ENCODE measurements around the gene LHFPL3.
"Not testable (repeated sequence)": the region's sequence is repeated elsewhere in the genome, so short reads cannot be mapped to it uniquely, and the experiment has no call there.

Gene LHFPL3

GRCh38 chr7:104627516-104627915 lies 299.1 kb downstream of the LHFPL3 start:
- no peak for DNase-seq

DNA sequence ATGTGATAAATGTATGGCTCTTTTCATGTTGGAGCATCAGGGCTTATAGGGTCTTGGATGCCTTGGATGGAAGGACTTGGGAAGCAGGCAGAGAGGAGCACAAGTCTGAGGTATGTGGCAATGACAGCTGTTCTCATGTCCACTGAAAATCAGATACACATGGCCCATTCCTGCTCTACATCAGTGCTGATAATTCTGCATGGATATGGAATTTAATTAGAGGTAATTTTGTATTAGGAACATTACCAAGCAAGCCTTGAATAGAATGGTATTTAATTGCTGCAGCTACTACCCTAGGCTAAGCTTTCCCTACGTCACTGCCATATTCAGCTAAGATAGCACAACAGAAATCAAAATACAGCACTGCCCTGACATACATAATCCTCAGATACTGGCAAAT lies 299.6 kb downstream of the LHFPL3 start:
- no peak for DNase-seq

GRCh38 chr7:104629408-104629807 lies 301.0 kb downstream of the LHFPL3 start:
- DNase-seq: no peak

GRCh38 chr7:104640506-104640905 lies 312.1 kb downstream of the LHFPL3 start:
- DNase-seq: no peak

GRCh38 chr7:104642560-104642959 lies 314.2 kb downstream of the LHFPL3 start:
- no peak for DNase-seq

GRCh38 chr7:104643587-104644217 lies 315.3 kb downstream of the LHFPL3 start:
- DNase-seq: no peak

- DNase-seq: no peak
These were observed 322.7 kb downstream of the LHFPL3 start for GRCh38 chr7:104650991-104651640.

DNA sequence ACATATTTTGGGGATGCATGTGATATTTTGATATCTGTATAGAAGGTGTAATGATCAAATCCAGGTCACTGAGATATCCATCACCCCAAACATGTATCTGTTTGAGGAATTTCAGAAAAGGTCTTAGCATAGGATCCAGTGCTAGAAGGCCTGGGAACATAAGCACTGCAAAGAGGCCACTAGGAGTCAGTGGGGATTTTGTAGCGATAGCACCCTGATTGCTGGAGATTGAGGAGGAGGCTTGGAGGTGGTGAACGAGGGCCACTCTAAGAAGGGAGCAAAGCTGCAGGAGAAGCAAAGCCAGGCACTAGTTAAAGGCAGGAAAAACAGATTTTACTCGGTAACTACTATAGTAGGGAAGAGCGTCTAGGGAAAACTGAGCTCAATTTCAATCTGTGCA lies 324.0 kb downstream of the LHFPL3 start:
- no peak for DNase-seq

GRCh38 chr7:104652865-104653264 lies 324.5 kb downstream of the LHFPL3 start:
- DNase-seq: no peak

GRCh38 chr7:104653825-104654401 lies 325.5 kb downstream of the LHFPL3 start:
- no peak for DNase-seq

GRCh38 chr7:104655592-104655991 lies 327.2 kb downstream of the LHFPL3 start:
- DNase-seq: no peak

DNA sequence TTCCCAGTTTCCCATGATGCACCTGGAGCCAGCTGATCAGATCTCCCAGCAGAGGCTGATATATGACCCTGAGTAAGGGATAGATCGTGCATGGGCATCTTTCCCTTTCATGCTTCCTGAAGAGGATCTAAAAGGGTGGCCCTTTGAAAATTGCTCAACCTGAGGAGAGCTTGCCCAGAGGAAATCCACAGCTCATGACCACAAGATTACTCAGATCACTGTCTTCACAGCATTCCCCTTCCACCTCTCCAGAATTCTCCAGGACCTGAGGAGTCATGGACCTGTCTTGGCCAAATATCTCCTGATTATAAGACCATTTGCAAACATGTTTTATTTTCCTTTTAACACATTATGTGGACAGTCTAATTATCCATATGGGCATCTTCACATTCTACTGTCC lies 328.1 kb downstream of the LHFPL3 start:
- DNase-seq: no peak

DNA sequence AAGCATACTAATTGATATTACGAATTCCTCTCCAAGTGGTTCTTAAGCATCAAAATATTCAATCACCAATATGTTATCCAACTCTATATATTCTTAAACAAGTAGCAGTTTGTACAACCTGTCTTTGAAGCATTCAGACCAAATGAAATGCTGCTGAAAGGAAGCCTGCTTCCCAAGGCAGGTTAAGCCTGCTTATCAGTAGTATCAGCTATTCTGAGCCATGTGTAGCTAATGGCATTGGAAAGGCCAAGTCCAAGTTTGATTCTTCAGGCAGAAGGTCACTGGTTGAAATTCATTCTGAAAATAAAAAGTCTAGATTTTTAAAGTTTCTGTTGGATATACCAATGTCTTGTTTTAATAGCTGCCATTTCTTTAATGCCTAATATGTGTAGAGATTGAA lies 328.7 kb downstream of the LHFPL3 start:
- DNase-seq: no peak

- no peak for DNase-seq
These were observed 333.2 kb downstream of the LHFPL3 start for GRCh38 chr7:104661575-104661974.

DNA sequence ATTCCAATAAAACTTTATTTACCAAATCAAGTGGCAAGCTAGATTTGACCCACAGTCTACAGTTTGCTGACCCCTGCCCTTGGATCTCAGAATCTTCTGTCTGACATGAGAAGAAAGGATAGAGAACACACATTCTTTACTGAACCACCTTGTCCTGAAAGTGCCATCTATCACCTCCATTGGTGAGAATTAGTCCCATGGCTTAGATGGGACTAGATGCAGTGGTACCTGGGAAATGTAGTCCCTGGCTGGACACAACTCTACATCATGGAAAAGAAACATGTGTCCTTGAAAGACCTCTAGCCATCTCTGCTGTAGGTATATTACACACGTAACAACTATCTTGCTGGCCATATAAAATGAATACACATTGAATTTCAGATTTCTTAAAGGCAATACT lies 336.2 kb downstream of the LHFPL3 start:
- no peak for DNase-seq

GRCh38 chr7:104677587-104677986 lies 349.2 kb downstream of the LHFPL3 start:
- DNase-seq: no peak

DNA sequence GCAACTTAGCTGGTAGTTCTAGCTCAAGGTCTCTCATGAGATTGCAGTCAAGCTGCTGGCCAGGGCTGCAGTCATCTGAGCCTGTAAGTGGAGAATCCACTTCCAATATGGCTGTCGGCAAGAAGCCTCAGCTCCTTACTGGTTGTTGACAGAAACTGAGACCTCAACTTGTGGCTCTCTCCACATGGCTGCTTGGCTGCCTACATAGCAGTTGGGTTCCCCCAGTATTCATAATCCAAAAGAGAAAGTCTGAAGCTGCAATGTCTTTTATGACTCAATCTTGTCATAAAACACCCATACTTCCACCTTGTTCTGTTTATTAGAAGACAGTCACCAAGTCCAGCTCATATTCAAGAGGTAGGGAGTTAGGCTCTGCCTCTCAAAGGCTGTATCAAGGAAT lies 350.7 kb downstream of the LHFPL3 start:
- no peak for DNase-seq

DNA sequence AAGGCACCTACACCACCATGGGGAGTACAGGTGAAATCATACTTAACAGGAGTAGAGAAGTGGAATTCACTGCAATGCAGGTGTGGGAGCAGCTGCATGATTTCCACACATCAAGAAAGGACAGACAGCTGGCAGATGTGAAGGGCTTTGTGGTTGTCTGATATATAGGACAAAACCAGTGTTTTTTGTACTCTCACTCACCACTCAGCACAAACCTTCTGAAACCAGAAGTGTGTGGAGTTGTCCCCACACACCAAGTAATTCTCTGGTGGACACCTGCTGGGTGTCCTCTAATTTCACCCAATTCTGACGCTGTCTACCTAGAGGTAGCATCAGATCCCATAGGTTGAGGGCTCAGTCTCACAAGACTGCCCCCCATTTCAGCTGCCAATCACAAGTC lies 357.9 kb downstream of the LHFPL3 start:
- DNase-seq: no peak

DNA sequence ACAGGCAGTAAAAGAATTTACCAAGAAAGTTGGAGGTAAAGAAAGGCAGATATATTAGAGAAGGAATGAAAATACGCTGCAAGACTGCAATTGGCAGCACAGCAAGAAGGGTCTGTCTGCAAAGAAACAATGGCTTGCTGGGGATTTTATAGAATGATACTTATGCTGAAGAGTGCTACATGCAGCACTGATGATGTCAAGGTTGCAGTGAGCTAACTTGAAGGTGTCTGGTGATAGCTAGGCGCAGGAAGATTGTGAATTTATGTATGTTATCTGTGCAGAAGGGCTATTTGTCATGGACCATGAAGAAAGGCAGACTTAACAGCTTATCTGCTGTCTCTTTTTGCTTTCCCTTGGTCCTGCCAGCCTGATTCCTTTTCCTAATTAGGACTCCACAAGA lies 366.3 kb downstream of the LHFPL3 start:
- DNase-seq: no peak

DNA sequence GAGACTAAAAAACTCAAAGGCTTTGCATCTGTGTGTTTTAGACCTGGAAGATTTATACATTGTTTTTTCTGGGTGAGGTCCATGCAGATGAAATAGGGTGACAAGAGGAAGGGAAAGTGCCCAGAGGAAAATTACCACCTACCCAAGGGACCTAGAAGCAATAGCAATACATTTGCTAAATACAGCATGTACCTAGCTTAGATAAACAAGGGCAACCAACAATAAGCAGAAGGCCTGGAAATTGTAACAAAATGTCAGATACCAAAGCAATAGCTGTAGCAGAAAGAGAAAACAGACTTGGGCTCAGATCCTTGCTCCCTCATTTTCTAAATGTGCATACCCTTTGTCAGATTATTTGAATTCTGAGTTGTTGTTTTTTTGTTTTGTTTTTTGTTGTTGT lies 367.2 kb downstream of the LHFPL3 start:
- DNase-seq: no peak

DNA sequence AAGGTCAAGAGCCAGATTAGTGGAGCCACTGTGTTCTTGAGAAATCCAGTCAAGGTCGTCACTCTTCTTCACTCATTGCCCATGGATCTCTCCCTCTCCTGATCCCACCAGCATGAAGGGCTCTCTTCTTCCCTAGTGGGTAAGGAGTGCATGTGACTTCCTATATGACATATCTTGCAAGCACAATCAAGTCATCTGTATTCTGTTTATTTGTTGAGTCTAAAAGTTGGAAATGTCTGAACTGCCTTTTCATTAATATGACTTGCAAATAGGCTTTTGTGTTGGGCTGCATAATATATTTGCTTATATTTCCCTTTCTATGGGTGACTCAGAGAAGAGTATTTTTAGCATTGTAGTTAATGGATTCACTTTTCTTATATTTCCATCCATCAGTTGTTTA lies 371.9 kb downstream of the LHFPL3 start:
- no peak for DNase-seq

GRCh38 chr7:104721027-104721426 lies 392.6 kb downstream of the LHFPL3 start:
- not testable (repeated sequence) for DNase-seq

- no peak for DNase-seq
These were observed 394.6 kb downstream of the LHFPL3 start for GRCh38 chr7:104723001-104723400.

GRCh38 chr7:104758504-104758903 lies 430.1 kb downstream of the LHFPL3 start:
- no peak for DNase-seq

DNA sequence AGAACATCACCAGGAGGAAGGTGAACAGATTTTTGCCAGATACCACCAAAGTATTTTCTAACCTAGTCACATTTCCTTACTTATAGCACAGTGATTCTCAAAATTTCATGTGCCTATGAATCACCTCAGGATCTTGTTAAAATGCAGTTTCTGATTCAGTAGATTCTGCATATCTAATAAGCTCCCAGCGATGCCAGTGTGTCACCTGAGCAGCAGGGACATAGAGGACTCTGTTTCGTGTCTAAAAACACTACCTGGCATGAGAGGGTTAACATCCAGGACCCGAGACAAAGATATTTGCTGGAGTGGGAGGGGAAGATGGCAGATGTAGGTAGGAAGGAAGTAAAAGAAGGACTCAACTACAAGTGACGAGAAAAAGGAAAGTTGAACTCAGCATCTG lies 433.5 kb downstream of the LHFPL3 start:
- DNase-seq: no peak

All from NCI-H2107 (cell line).